HCT116 (cell line): ENCODE results near the gene CBR4. TPM values are rescaled to one million over a fixed set of nuclear protein-coding genes. Genes with fewer than 3 reads are reported as not detected.
A peak's percentile ranks its signal among the peaks of the same experiment; 100 is the strongest.

Experiments
- ATAC-seq: fragments of 200-7000 bp; cut with Tn5 transposase; 2 replicates; pipeline ENCODE4 v1.9.1; 2020; ENCODE audit warnings: mild to moderate bottlenecking, moderate library complexity
- BruUV-seq: library from RNA; stranded (reverse); fragments of 400-500 nt; replicated peaks from 2 replicates; lab custom pipeline; 2021; lab: Mats Ljungman, UMichigan
- CTCF ChIA-PET: fragments of 300-600 bp; sonication (Branson Sonifier 250); formaldehyde crosslinking; loops from one replicate; lab custom pipeline; 2021; ENCODE audit warnings: antibody characterized with exemption; lab: Charles Lee
- POLR2A ChIA-PET: fragments of 300-600, 350-600 bp; sonication (Branson Sonifier 250); formaldehyde crosslinking; loops from one replicate; lab custom pipeline; 2021; ENCODE audit warnings: antibody characterized with exemption; lab: Charles Lee
- RAD21 ChIA-PET, 2 experiments: fragments of 300-600 bp; sonication (Branson Sonifier 250); formaldehyde crosslinking; loops; one replicate each; lab custom pipeline; 2023; ENCODE audit warnings: low total read pairs in 2 of 2; ENCODE audit not compliant: uncharacterized antibody in 2 of 2, unreplicated experiment in 2 of 2, low non-redundant PET in 1 of 2; lab: Charles Lee
- DNase-seq: peaks from one replicate; pipeline ENCODE4 v3.0.0-alpha.2; 2010; ENCODE audit warnings: low read depth, low spot score
- H2AFZ ChIP-seq: fragments of 200-600 bp; shearing (Covaris generic), sonication (generic); 2 replicates; pipeline ENCODE4 v1.6.1; 2017; ENCODE audit warnings: low read depth, mixed run types, mixed read lengths, antibody characterized with exemption, low read length; ENCODE audit not compliant: poor library complexity, severe bottlenecking
- H3K27ac ChIP-seq: 2 replicates; pipeline ENCODE4 v1.5.1; 2012; ENCODE audit warnings: low read depth, low read length
- H3K27me3 ChIP-seq: fragments of 200-600 bp; sonication (generic); 2 replicates; pipeline ENCODE4 v1.6.1; 2016; ENCODE audit warnings: mixed run types, low read length, mixed read lengths; ENCODE audit not compliant: insufficient read depth
- H3K36me3 ChIP-seq, 2 experiments: fragments of 200-500 bp in 1 of 2; fragments of 200-600 bp in 1 of 2; sonication (Bioruptor generic) in 1 of 2; sonication (generic) in 1 of 2; 2 replicates each; pipeline versions ENCODE4 v1.5.1 to v1.6.1; 2014 to 2016; ENCODE audit warnings: low read length in 2 of 2, inconsistent platforms in 1 of 2, mixed read lengths in 1 of 2, mixed run types in 1 of 2; ENCODE audit not compliant: insufficient read depth in 2 of 2, control insufficient read depth in 1 of 2
- H3K4me1 ChIP-seq, 2 experiments: fragments of 200-600 bp in 1 of 2; sonication (generic) in 1 of 2; 2 replicates each; pipeline versions ENCODE4 v1.5.1 to v1.6.1; 2012 to 2017; ENCODE audit warnings: low read length in 2 of 2, inconsistent platforms in 1 of 2, mild to moderate bottlenecking in 1 of 2, mixed read lengths in 1 of 2, mixed run types in 1 of 2, moderate library complexity in 1 of 2; ENCODE audit not compliant: insufficient read depth in 2 of 2, control insufficient read depth in 1 of 2
- H3K4me2 ChIP-seq: fragments of 200-600 bp; sonication (generic); 2 replicates; pipeline ENCODE4 v1.6.1; 2017; ENCODE audit warnings: mixed run types, low read length, mixed read lengths
- H3K4me3 ChIP-seq, 2 experiments: fragments of 200-600 bp in 1 of 2; sonication (generic) in 1 of 2; replicated peaks in 1 of 2; 2 replicates each; pipeline ENCODE4 v1.5.1; 2011 to 2016; ENCODE audit warnings: low read length in 2 of 2, control low read depth in 1 of 2, low read depth in 1 of 2, mild to moderate bottlenecking in 1 of 2, mixed read lengths in 1 of 2, mixed run types in 1 of 2
- H3K79me2 ChIP-seq: fragments of 200-600 bp; sonication (generic); 2 replicates; pipeline ENCODE4 v1.6.1; 2017; ENCODE audit warnings: mild to moderate bottlenecking, mixed run types, low read length, moderate library complexity, mixed read lengths; ENCODE audit not compliant: insufficient read depth
- H3K9ac ChIP-seq: fragments of 200-600 bp; sonication (generic); 2 replicates; pipeline ENCODE4 v1.6.1; 2016; ENCODE audit warnings: low read length, mixed read lengths
- H3K9me2 ChIP-seq: fragments of 200-600 bp; sonication (generic), shearing (Covaris generic); 2 replicates; pipeline ENCODE4 v1.6.1; 2017; ENCODE audit warnings: mixed run types, mild to moderate bottlenecking, moderate library complexity; ENCODE audit not compliant: insufficient read depth
- H3K9me3 ChIP-seq, 2 experiments: fragments of 200-500 bp in 1 of 2; fragments of 200-600 bp in 1 of 2; sonication (Bioruptor generic) in 1 of 2; sonication (generic) in 1 of 2; 2 replicates each; pipeline ENCODE4 v1.6.1; 2014 to 2017; ENCODE audit warnings: low read length in 2 of 2, mixed read lengths in 2 of 2, inconsistent platforms in 1 of 2, low read depth in 1 of 2, mild to moderate bottlenecking in 1 of 2, mixed run types in 1 of 2, moderate library complexity in 1 of 2; ENCODE audit not compliant: control insufficient read depth in 1 of 2, insufficient read depth in 1 of 2
- H4K20me1 ChIP-seq: fragments of 200-600 bp; sonication (generic), shearing (Covaris generic); 2 replicates; pipeline ENCODE4 v1.6.1; 2017; ENCODE audit warnings: mixed run types, mild to moderate bottlenecking, moderate library complexity; ENCODE audit not compliant: insufficient read depth
- CBX3 ChIP-seq: IDR thresholded peaks from 2 replicates; pipeline ENCODE4 v1.6.1; 2012; ENCODE audit warnings: low read depth
- CEBPB ChIP-seq: IDR thresholded peaks from 2 replicates; pipeline ENCODE4 v1.6.1; 2012; ENCODE audit warnings: low read depth
- CTCF ChIP-seq, 3 experiments: fragments of 200-600 bp in 1 of 3; sonication (generic) in 1 of 3; IDR thresholded peaks in 2 of 3; conservative IDR thresholded peaks in 1 of 3; 2 replicates each; pipeline ENCODE4 v1.5.1; 2012 to 2017; ENCODE audit warnings: low read depth in 2 of 3, low read length in 2 of 3, antibody characterized with exemption in 1 of 3, borderline replicate concordance in 1 of 3, control low read depth in 1 of 3, mild to moderate bottlenecking in 1 of 3, mixed read lengths in 1 of 3, mixed run types in 1 of 3, moderate library complexity in 1 of 3; ENCODE audit not compliant: insufficient read depth in 1 of 3
- EGR1 ChIP-seq: IDR thresholded peaks from 2 replicates; pipeline ENCODE4 v1.6.1; 2012; ENCODE audit warnings: low read depth
- ELF1 ChIP-seq: IDR thresholded peaks from 2 replicates; pipeline ENCODE4 v1.6.1; 2012; ENCODE audit warnings: low read depth, borderline replicate concordance
- EZH2 ChIP-seq: fragments of 200-600 bp; sonication (generic); IDR thresholded peaks from 2 replicates; pipeline ENCODE4 v1.6.1; 2017; ENCODE audit warnings: antibody characterized with exemption, mixed run types
- FOSL1 ChIP-seq: IDR thresholded peaks from 2 replicates; pipeline ENCODE4 v1.6.1; 2012; ENCODE audit warnings: low read depth
- MAX ChIP-seq: IDR thresholded peaks from 2 replicates; pipeline ENCODE4 v1.6.1; 2012
- POLR2AphosphoS5 ChIP-seq: IDR thresholded peaks from 2 replicates; pipeline ENCODE4 v1.6.1; 2011; ENCODE audit warnings: mild to moderate bottlenecking, low read depth, low read length, moderate library complexity
- RAD21 ChIP-seq: IDR thresholded peaks from 2 replicates; pipeline ENCODE4 v1.6.1; 2012; ENCODE audit warnings: low read depth, mild to moderate bottlenecking
- REST ChIP-seq: IDR thresholded peaks from 2 replicates; pipeline ENCODE4 v1.6.1; 2012; ENCODE audit warnings: low read depth
- SRF ChIP-seq: IDR thresholded peaks from 2 replicates; pipeline ENCODE4 v1.6.1; 2012; ENCODE audit warnings: low read depth
- YY1 ChIP-seq: IDR thresholded peaks from 2 replicates; pipeline ENCODE4 v1.6.1; 2011; ENCODE audit warnings: low read length, low read depth, moderate library complexity, mild to moderate bottlenecking; ENCODE audit not compliant: insufficient replicate concordance; ENCODE audit errors: extremely low read depth
- intact Hi-C: fragments of 100-400 bp; cut with micrococcal nuclease; formaldehyde crosslinking; loops from 2 replicates; pipeline ENCODE4 v1.10.0; 2022
- total RNA-seq: library from RNA; stranded (reverse); gene quantifications from one replicate; pipeline ENCODE4 v1.2.1, GENCODE V29; 2021; ENCODE audit not compliant: unreplicated experiment

CBR4 gene
- total RNA-seq, 1 experiment from 2014 or later = 32.3 TPM

GRCh38 chr4:168993714-168994510, 16.1 kb downstream of the CBR4 start:
- Histone ChIP-seq H3K9me2 (no peaks in the 10 kb centered on the region), H3K9me3 (no peaks in the 10 kb centered on the region), H3K9ac (peak overlapping the region; percentile 10), H3K36me3 (peaks cover 2 to 14% of the 10 kb centered on the region in 2 experiments; a peak in 2 of 4 replicates), H4K20me1 (no peaks in the 10 kb centered on the region), H3K4me1 (peaks cover 13 to 19% of the 10 kb centered on the region in 2 experiments), H2AFZ (no peak overlapping the region), H3K4me3 (no peak overlapping the region), H3K4me2 (peak overlapping the region; percentile 63), H3K79me2 (no peaks in the 10 kb centered on the region), H3K27ac (no peak overlapping the region; the same call in 1 of the 2 replicates), H3K27me3 (no peaks in the 10 kb centered on the region)
- intact Hi-C loops = no loop called here
- CTCF ChIA-PET = no interaction called here
- peak; percentile 52 for ATAC-seq
- POLR2A ChIA-PET = no interaction called here
- DNase-seq = no peak
- RAD21 ChIA-PET = no interaction called here
- no TSS peak for BruUV-seq
- no peak for TF ChIP-seq EGR1
- TF ChIP-seq CTCF (IDR thresholded peaks at IDR 0.05 in 2 of 3, conservative IDR thresholded peaks at IDR 0.05 in 1 of 3; ENCODE audit: borderline replicate concordance in 1 of 3, insufficient read depth in 1 of 3, low read depth in 2 of 3, low read length in 2 of 3) = no peak
- no peak for TF ChIP-seq FOSL1
- TF ChIP-seq MAX = no peak
- TF ChIP-seq EZH2 = no peak
- no peak for TF ChIP-seq POLR2AphosphoS5
- no peak for TF ChIP-seq SRF
- no peak for TF ChIP-seq CBX3
- TF ChIP-seq CEBPB = no peak
- TF ChIP-seq YY1 = no peak
- TF ChIP-seq RAD21 = no peak
- no peak for TF ChIP-seq REST
- TF ChIP-seq ELF1 = no peak
